Upper lobe of left lung (tissue), 6 donors: ENCODE measurements around the gene DKK3. TPM values are rescaled to one million over a fixed set of nuclear protein-coding genes. Genes with fewer than 3 reads are reported as not detected.

ENCODE experiments used
- ATAC-seq, 2 donors: fragments of 200-7000 bp; cut with Tn5 transposase; one replicate each; pipeline ENCODE4 v1.9.1; 2022; ENCODE audit warnings: mild to moderate bottlenecking in 2 of 2, moderate library complexity in 2 of 2; ENCODE audit not compliant: low FRiP score in 2 of 2
- DNase-seq, 2 donors: peaks; one replicate each; pipeline ENCODE4 v3.0.0-alpha.2; 2019 to 2020
- H3K27ac ChIP-seq, 4 donors: fragments of 200-600 bp; sonication (generic); one replicate each; pipeline ENCODE4 v1.5.1; 2016 to 2019
- H3K27me3 ChIP-seq, 4 donors: fragments of 200-600 bp; sonication (generic); one replicate each; pipeline ENCODE4 v1.5.1; 2017 to 2019
- H3K36me3 ChIP-seq, 4 donors: fragments of 200-600 bp; sonication (generic); one replicate each; pipeline ENCODE4 v1.5.1; 2016 to 2019
- H3K4me1 ChIP-seq, 4 donors: fragments of 200-600 bp; sonication (generic); one replicate each; pipeline ENCODE4 v1.5.1; 2018 to 2019
- H3K4me3 ChIP-seq, 4 donors: fragments of 200-600 bp; sonication (generic); one replicate each; pipeline ENCODE4 v1.5.1; 2017 to 2019; ENCODE audit warnings: mild to moderate bottlenecking in 2 of 4, moderate library complexity in 1 of 4
- H3K9me3 ChIP-seq, 4 donors: fragments of 200-600 bp; sonication (generic); one replicate each; pipeline ENCODE4 v1.5.1; 2018 to 2019
- CTCF ChIP-seq, 6 experiments: fragments of 450-650 bp in 4 of 6; fragments of 200-600 bp in 2 of 6; sonication (generic) in 2 of 6; IDR thresholded peaks; one replicate each; pipeline ENCODE4 v1.5.1; 2016 to 2019; ENCODE audit warnings: antibody characterized with exemption in 6 of 6
- EP300 ChIP-seq, 4 donors: sonication (generic); formaldehyde crosslinking; IDR thresholded peaks; one replicate each; pipeline ENCODE4 v1.5.1; 2017; ENCODE audit warnings: antibody characterized with exemption in 4 of 4, control low read depth in 2 of 4
- POLR2A ChIP-seq, 4 donors: fragments of 450-650 bp; IDR thresholded peaks; one replicate each; pipeline ENCODE4 v1.5.1; 2016 to 2017; ENCODE audit warnings: antibody characterized with exemption in 4 of 4, mild to moderate bottlenecking in 2 of 4
- POLR2AphosphoS5 ChIP-seq, 2 donors: sonication (generic); formaldehyde crosslinking; IDR thresholded peaks; one replicate each; pipeline ENCODE4 v1.5.1; 2017; ENCODE audit warnings: antibody characterized with exemption in 2 of 2
- WGBS, 2 donors: methylation state at CpG; one replicate each; pipeline ENCODE4 v1.1.5; 2017 to 2018; 5-methylcytosine and 5-hydroxymethylcytosine counted together
- total RNA-seq, 6 donors: library from RNA; depleted of rRNA in 4 of 6; stranded (reverse); fragments of >200 nt in 4 of 6; gene quantifications; one replicate each; pipeline versions ENCODE4 v1.1.0 to v1.2.1, GENCODE V29; 2016 to 2021
- donor health status: DM: no; HTN: no; CAD: no; lungs with moderate emphysema.
- donor health status: DM: no; HTN: yes; CAD: no; lungs with severe emphysema.

DKK3 gene
- total RNA-seq, 6 donors from 2014 or later: 50.3 to 162 (median 137) TPM

GRCh38 chr11:11972730-11973341, 35.6 kb downstream of the DKK3 start:
- Histone ChIP-seq H3K4me3 (no peak overlapping the region), H3K27ac (peak overlapping the region; percentile 25 to 79 (median 62)), H3K36me3 (no peaks in the 10 kb centered on the region), H3K4me1 (peaks cover 17 to 54% (median 33%) of the 10 kb centered on the region in 4 donors), H3K9me3 (no peaks in the 10 kb centered on the region), H3K27me3 (no peaks in the 10 kb centered on the region)
- no peak for ATAC-seq
- DNase-seq: no peak
- WGBS, 2 donors: 79 to 100% methylated on average over 3 of the region's 3 CpGs
- no peak for TF ChIP-seq CTCF (IDR thresholded peaks at IDR 0.05)
- no peak for TF ChIP-seq POLR2AphosphoS5 (IDR thresholded peaks at IDR 0.05)
- TF ChIP-seq POLR2A (IDR thresholded peaks at IDR 0.05): no peak
- TF ChIP-seq EP300 (IDR thresholded peaks at IDR 0.05): no peak

- Histone ChIP-seq H3K9me3 (no peaks in the 10 kb centered on the region), H3K4me3 (no peak overlapping the region), H3K27ac (peak overlapping the region in 3 of 4 donors; percentile 55 to 79 (median 70)), H3K4me1 (peaks cover 11 to 46% (median 26%) of the 10 kb centered on the region in 4 donors), H3K27me3 (no peaks in the 10 kb centered on the region), H3K36me3 (no peaks in the 10 kb centered on the region)
- TF ChIP-seq POLR2A (IDR thresholded peaks at IDR 0.05) (no peak), CTCF (IDR thresholded peaks at IDR 0.05) (no peak), EP300 (IDR thresholded peaks at IDR 0.05) (no peak), POLR2AphosphoS5 (IDR thresholded peaks at IDR 0.05) (no peak)
- DNase-seq: no peak
- WGBS, 2 donors: 85 to 95% methylated on average over 3 to 5 of the region's 5 CpGs
- no peak for ATAC-seq
Measured at GRCh38 chr11:11971906-11972547, 36.4 kb downstream of the DKK3 start.

GRCh38 chr11:11970556-11970955, 37.9 kb downstream of the DKK3 start:
- TF ChIP-seq EP300 (IDR thresholded peaks at IDR 0.05) (no peak), POLR2A (IDR thresholded peaks at IDR 0.05) (no peak), CTCF (IDR thresholded peaks at IDR 0.05) (no peak), POLR2AphosphoS5 (IDR thresholded peaks at IDR 0.05) (no peak)
- H3K9me3 ChIP-seq: no peaks in the 10 kb centered on the region
- no peak overlapping the region for H3K4me3 ChIP-seq
- H3K4me1 ChIP-seq: peaks cover 0 to 32% (median 14%) of the 10 kb centered on the region in 4 donors
- H3K27ac ChIP-seq: no peak overlapping the region
- peaks cover 0 to 2% (median 0%) of the 10 kb centered on the region in 4 donors for H3K36me3 ChIP-seq
- 84 to 89% methylated on average over 2 of the region's 2 CpGs for WGBS, 2 donors
- no peak for DNase-seq
- H3K27me3 ChIP-seq: no peaks in the 10 kb centered on the region
- no peak for ATAC-seq

- no peak for DNase-seq
- peak overlapping the region in 1 of 4 donors; percentile 20 for H3K27ac ChIP-seq
- H3K4me1 ChIP-seq: peaks cover 0 to 23% (median 8%) of the 10 kb centered on the region in 4 donors
- peaks cover 0 to 6% (median 0%) of the 10 kb centered on the region in 4 donors for H3K36me3 ChIP-seq
- no peak for ATAC-seq
- H3K4me3 ChIP-seq: no peak overlapping the region
- no peaks in the 10 kb centered on the region for H3K9me3 ChIP-seq
- H3K27me3 ChIP-seq: no peaks in the 10 kb centered on the region
- WGBS, 2 donors: 90 to 94% methylated on average over 16 to 19 of the region's 19 CpGs
- no peak for TF ChIP-seq POLR2AphosphoS5 (IDR thresholded peaks at IDR 0.05)
Measured at GRCh38 chr11:11969380-11970215, 38.8 kb downstream of the DKK3 start.
